Esophagus squamous epithelium (tissue), 4 donors: ENCODE results near the gene TMEM178B.

ENCODE experiments used
- CTCF ChIP-seq, 6 experiments: fragments of 450-650 bp in 4 of 6; fragments of 200-600 bp in 2 of 6; sonication (generic) in 2 of 6; IDR thresholded peaks; one replicate each; pipeline ENCODE4 v1.5.1; 2016 to 2019; ENCODE audit warnings: antibody characterized with exemption in 6 of 6, mild to moderate bottlenecking in 4 of 6, moderate library complexity in 4 of 6
- POLR2A ChIP-seq, 4 donors: fragments of 450-650 bp; IDR thresholded peaks; one replicate each; pipeline ENCODE4 v1.6.1; 2017; ENCODE audit warnings: antibody characterized with exemption in 4 of 4, mild to moderate bottlenecking in 4 of 4, moderate library complexity in 3 of 4

GRCh38 chr7:141181812-141182211 is 107.9 kb downstream of the TMEM178B start:
- TF ChIP-seq POLR2A (IDR thresholded peaks at IDR 0.05) = no peak
- TF ChIP-seq CTCF (IDR thresholded peaks at IDR 0.05) = no peak
